Fibroblast of pulmonary artery (primary cell): Measurements from ENCODE around the gene AGR2.

Experiments used
- DNase-seq: peaks from one replicate; pipeline ENCODE4 v3.0.0-alpha.2; 2010; ENCODE audit warnings: low read depth
- H3K4me3 ChIP-seq: replicated peaks from 2 replicates; pipeline ENCODE4 v1.5.1; 2011; ENCODE audit warnings: low read depth, mild to moderate bottlenecking, control low read depth, low read length, moderate library complexity
- CTCF ChIP-seq: IDR thresholded peaks from 2 replicates; pipeline ENCODE4 v1.5.1; 2011; ENCODE audit warnings: mild to moderate bottlenecking, control low read depth, low read length, inconsistent platforms; ENCODE audit errors: missing control alignments

AGR2 gene

GRCh38 chr7:16745645-16746044 is 59.2 kb downstream of the AGR2 start:
- no peak for TF ChIP-seq CTCF
- H3K4me3 ChIP-seq = no peak overlapping the region
- no peak for DNase-seq

GRCh38 chr7:16744518-16745250 is 60.1 kb downstream of the AGR2 start:
- no peak for DNase-seq
- no peak overlapping the region for H3K4me3 ChIP-seq
- no peak for TF ChIP-seq CTCF

- peak; percentile 87 for DNase-seq
- no peak for TF ChIP-seq CTCF
- H3K4me3 ChIP-seq = no peak overlapping the region
Measured at GRCh38 chr7:16743236-16743635, 61.6 kb downstream of the AGR2 start.

- DNase-seq = no peak
- no peak for TF ChIP-seq CTCF
- no peak overlapping the region for H3K4me3 ChIP-seq
Measured at GRCh38 chr7:16742547-16742946, 62.3 kb downstream of the AGR2 start.
